Nephron (organoid): ENCODE results near the gene GALNT18.

Experiments
- H3K27ac Mint-ChIP-seq, 3 experiments: 2 replicates each; pipeline ENCODE4 v1.8.0; 2020; ENCODE audit warnings: mixed read lengths in 3 of 3, mild to moderate bottlenecking in 2 of 3, moderate library complexity in 1 of 3
- H3K27me3 Mint-ChIP-seq: 2 replicates; pipeline ENCODE4 v1.8.0; 2021; ENCODE audit warnings: low read depth, mild to moderate bottlenecking, moderate library complexity, mixed read lengths
- H3K36me3 Mint-ChIP-seq: 2 replicates; pipeline ENCODE4 v1.8.0; 2020; ENCODE audit warnings: low read depth, mixed read lengths
- H3K4me1 Mint-ChIP-seq: 2 replicates; pipeline ENCODE4 v1.8.0; 2020; ENCODE audit warnings: mixed read lengths
- H3K4me3 Mint-ChIP-seq, 3 experiments: 2 replicates each; pipeline ENCODE4 v1.8.0; 2020; ENCODE audit warnings: mild to moderate bottlenecking in 3 of 3, mixed read lengths in 3 of 3, moderate library complexity in 2 of 3
- H3K9me3 Mint-ChIP-seq: 2 replicates; pipeline ENCODE4 v1.8.0; 2020; ENCODE audit warnings: mixed read lengths
- TF ChIP-seq, protein P1 (sequence below), 3 experiments: fragments of 200-600 bp; sonication (generic); IDR thresholded peaks; one replicate each; pipeline ENCODE4 v1.5.0; 2021; ENCODE audit warnings: antibody characterized with exemption in 3 of 3; ENCODE audit not compliant: unreplicated experiment in 3 of 3

Gene GALNT18

GRCh38 chr11:11243209-11243589 is 378.6 kb downstream of the GALNT18 start:
- Mint-ChIP-seq H3K4me3 (no peak overlapping the region), H3K9me3 (no peaks in the 10 kb centered on the region), H3K36me3 (no peaks in the 10 kb centered on the region), H3K27ac (peak overlapping the region in 1 of 3 experiments; percentile 20), H3K4me1 (peaks cover 11% of the 10 kb centered on the region), H3K27me3 (peaks cover 7% of the 10 kb centered on the region)
- TF ChIP-seq, protein P1, sequence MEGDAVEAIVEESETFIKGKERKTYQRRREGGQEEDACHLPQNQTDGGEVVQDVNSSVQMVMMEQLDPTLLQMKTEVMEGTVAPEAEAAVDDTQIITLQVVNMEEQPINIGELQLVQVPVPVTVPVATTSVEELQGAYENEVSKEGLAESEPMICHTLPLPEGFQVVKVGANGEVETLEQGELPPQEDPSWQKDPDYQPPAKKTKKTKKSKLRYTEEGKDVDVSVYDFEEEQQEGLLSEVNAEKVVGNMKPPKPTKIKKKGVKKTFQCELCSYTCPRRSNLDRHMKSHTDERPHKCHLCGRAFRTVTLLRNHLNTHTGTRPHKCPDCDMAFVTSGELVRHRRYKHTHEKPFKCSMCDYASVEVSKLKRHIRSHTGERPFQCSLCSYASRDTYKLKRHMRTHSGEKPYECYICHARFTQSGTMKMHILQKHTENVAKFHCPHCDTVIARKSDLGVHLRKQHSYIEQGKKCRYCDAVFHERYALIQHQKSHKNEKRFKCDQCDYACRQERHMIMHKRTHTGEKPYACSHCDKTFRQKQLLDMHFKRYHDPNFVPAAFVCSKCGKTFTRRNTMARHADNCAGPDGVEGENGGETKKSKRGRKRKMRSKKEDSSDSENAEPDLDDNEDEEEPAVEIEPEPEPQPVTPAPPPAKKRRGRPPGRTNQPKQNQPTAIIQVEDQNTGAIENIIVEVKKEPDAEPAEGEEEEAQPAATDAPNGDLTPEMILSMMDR (IDR thresholded peaks at IDR 0.05; ENCODE audit: unreplicated experiment in 3 of 3), result no peak

DNA sequence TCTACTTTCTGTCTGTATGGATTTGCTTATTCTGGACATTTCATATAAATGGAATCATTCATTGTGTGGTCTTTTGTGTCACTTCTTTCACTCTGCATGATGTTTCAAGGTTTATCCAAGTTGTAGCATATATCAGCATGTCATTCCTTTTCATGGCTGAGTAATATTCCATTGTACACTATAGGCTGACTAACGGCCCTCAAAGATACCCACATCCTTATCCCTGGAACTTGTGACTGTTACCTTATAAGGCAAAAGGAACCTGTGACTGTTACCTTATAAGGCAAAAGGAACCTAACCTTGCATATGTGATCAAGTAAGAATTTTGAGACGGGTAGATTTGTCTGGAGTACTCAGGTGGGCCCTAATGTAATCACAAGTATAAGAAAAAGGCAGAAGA is 380.5 kb downstream of the GALNT18 start:
- no peak overlapping the region for H3K4me3 Mint-ChIP-seq
- peaks cover 3% of the 10 kb centered on the region for H3K27me3 Mint-ChIP-seq
- no peaks in the 10 kb centered on the region for H3K9me3 Mint-ChIP-seq
- H3K36me3 Mint-ChIP-seq, result no peaks in the 10 kb centered on the region
- TF ChIP-seq, protein P1 (IDR thresholded peaks at IDR 0.05; ENCODE audit: unreplicated experiment in 3 of 3), result no peak
- peaks cover 13% of the 10 kb centered on the region for H3K4me1 Mint-ChIP-seq
- H3K27ac Mint-ChIP-seq, result no peak overlapping the region

GRCh38 chr11:11239959-11240358 is 381.8 kb downstream of the GALNT18 start:
- Mint-ChIP-seq H3K9me3 (no peaks in the 10 kb centered on the region), H3K4me1 (peaks cover 16% of the 10 kb centered on the region), H3K4me3 (no peak overlapping the region), H3K36me3 (no peaks in the 10 kb centered on the region), H3K27ac (no peak overlapping the region), H3K27me3 (peaks cover 3% of the 10 kb centered on the region)
- TF ChIP-seq, protein P1 (IDR thresholded peaks at IDR 0.05; ENCODE audit: unreplicated experiment in 3 of 3), result no peak

- Mint-ChIP-seq H3K4me1 (peaks cover 4% of the 10 kb centered on the region), H3K27ac (no peak overlapping the region), H3K9me3 (no peaks in the 10 kb centered on the region), H3K36me3 (no peaks in the 10 kb centered on the region), H3K27me3 (peaks cover 3% of the 10 kb centered on the region), H3K4me3 (no peak overlapping the region)
- TF ChIP-seq, protein P1 (IDR thresholded peaks at IDR 0.05; ENCODE audit: unreplicated experiment in 3 of 3), result no peak
These were observed 384.6 kb downstream of the GALNT18 start for GRCh38 chr11:11237070-11237832.

DNA sequence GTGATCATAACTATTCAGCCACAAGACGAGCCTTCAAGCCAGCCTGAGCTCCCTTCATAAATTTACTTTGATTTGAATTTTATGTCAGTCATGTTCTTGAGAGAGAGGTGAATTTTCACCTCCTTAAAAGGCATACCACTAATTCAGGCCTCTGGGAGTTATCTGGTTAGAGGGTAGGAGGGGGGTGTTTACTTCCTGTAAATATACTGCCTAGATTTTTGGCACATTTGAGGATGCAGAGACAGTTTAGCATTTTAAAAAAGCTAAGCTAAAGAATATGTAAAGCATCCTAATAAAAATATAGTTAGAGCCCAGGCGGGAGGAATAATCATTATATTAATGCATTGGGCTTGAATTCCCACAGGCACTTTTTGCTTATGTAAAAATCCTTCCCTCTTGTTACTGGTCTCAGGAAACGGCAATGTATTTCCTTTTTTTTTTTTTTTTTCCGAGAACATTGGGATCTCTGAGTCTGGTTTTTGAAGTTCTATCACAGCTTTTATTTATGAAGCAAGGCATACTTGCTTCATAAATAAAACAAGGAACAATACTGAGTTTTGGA is 385.2 kb downstream of the GALNT18 start:
- peaks cover 4% of the 10 kb centered on the region for H3K27me3 Mint-ChIP-seq
- H3K4me1 Mint-ChIP-seq, result peaks cover 4% of the 10 kb centered on the region
- H3K27ac Mint-ChIP-seq, result peak overlapping the region in 1 of 3 experiments; percentile 3
- H3K9me3 Mint-ChIP-seq, result no peaks in the 10 kb centered on the region
- H3K36me3 Mint-ChIP-seq, result no peaks in the 10 kb centered on the region
- H3K4me3 Mint-ChIP-seq, result no peak overlapping the region
- TF ChIP-seq, protein P1 (IDR thresholded peaks at IDR 0.05; ENCODE audit: unreplicated experiment in 3 of 3), result no peak

DNA sequence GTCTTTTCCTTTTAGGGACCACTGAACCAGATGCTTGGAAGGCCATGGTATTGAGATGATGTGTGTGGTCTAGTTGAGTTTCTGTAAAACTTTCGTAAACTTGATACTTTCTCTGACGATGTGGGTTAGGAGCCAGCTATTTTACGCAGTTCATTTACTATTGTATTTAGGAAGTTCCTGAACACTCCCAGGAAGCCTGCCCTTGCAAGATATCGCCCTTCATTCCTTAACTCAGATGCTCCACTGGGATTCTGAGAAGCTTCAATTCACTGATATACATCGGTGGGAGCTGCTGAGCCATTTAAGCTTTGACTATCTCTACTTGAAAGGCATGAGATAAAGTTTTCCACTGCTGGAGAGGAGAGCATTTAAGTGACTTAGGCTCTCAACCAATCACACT is 390.0 kb downstream of the GALNT18 start:
- no peak overlapping the region for H3K4me3 Mint-ChIP-seq
- peaks cover under 1% of the 10 kb centered on the region for H3K9me3 Mint-ChIP-seq
- no peak overlapping the region for H3K27ac Mint-ChIP-seq
- H3K36me3 Mint-ChIP-seq, result no peaks in the 10 kb centered on the region
- peaks cover 16% of the 10 kb centered on the region for H3K27me3 Mint-ChIP-seq
- TF ChIP-seq, protein P1 (IDR thresholded peaks at IDR 0.05; ENCODE audit: unreplicated experiment in 3 of 3), result no peak
- H3K4me1 Mint-ChIP-seq, result peaks cover 4% of the 10 kb centered on the region
